HG02884 (cell line): ENCODE results near the gene EIF4H.
"Not testable (repeated sequence)": the region's sequence is repeated elsewhere in the genome, so short reads cannot be mapped to it uniquely, and the experiment has no call there.

Experiments
- ATAC-seq: cut with Tn5 transposase; IDR thresholded peaks from one replicate; pipeline ENCODE4 v1.9.1; 2021; ENCODE audit warnings: mild to moderate bottlenecking, moderate library complexity; ENCODE audit not compliant: unreplicated experiment

EIF4H gene

DNA sequence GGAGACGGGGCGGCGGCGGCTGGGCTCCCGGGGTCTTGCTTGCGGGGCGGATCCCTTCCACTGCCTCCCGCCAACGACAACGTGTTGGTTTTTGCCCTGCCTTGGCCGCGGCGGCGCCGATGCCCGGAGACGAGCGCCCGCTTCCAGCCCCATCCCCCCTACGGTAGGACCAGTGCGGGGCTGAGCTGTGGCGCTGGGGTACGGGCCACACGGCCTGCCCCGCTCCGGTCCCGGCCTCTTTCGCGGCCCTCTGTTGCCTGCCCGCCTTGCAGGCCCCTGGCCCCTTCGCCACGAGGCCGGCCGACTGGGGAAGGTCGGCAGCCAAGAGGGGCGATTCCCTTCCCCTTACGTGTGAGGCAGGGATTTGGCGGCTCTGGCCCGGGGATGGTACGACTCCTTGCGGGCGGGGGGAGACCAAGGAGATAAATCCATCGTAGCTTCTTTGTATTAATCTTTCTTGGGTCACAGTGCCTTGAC is 488 bp downstream of the EIF4H start:
- ATAC-seq = peak; percentile 30

DNA sequence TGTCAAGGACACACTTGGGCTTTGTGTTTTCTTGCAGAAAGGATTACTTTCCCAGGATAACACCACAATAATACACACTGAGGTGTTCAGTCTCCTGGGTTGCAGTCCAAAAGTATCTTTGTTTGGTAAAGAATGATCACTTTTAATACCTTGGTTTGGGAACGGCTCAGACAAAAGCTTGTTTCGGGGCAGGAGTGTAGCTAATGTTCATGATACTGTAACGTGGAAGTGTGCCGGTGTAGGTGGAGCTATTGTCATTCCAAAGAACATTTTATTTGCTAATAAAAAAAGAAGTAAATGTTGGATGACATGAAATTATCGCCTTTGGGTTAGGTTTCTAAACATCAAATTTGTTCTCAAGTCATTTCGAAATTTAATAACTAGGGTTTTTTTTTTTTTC is 1.2 kb downstream of the EIF4H start:
- ATAC-seq = no peak

DNA sequence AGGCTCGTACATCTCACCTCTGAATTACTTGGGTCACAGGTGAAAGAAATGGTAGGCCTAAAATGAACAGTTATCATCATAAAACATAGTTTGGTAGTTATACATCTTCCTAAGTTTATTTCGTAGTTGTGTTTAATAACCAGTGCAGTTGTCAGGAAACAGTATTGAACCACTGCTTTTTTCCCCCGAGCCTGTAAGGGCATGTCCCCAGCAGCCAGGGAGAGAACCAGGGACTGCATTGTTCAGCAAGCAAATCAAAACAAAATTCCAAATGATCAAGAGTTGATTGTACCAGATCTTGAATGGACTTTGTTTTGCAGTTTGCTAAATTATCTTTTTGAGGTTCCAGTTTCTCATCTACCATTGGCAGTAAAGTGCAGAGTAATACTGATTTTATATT is 2.4 kb downstream of the EIF4H start:
- no peak for ATAC-seq

DNA sequence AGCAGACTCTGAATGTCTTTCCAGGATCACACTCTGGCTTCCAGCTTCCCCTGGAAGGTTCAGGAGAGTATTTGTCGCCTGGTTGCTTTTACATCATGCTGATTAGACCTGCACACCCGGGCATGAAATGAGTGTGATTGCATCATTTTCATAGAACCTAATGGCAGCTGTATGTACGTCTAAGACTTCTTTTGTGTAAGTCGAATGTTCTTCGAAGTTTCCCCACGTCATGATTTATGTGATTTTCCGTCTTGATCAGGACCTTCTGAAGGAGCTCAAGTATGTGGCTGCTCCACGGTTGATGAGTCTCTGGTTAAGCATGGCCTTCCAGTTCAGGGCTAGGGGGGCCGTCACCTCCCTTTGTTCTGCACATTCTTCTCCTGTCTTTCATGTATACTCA is 4.5 kb downstream of the EIF4H start:
- ATAC-seq = no peak

DNA sequence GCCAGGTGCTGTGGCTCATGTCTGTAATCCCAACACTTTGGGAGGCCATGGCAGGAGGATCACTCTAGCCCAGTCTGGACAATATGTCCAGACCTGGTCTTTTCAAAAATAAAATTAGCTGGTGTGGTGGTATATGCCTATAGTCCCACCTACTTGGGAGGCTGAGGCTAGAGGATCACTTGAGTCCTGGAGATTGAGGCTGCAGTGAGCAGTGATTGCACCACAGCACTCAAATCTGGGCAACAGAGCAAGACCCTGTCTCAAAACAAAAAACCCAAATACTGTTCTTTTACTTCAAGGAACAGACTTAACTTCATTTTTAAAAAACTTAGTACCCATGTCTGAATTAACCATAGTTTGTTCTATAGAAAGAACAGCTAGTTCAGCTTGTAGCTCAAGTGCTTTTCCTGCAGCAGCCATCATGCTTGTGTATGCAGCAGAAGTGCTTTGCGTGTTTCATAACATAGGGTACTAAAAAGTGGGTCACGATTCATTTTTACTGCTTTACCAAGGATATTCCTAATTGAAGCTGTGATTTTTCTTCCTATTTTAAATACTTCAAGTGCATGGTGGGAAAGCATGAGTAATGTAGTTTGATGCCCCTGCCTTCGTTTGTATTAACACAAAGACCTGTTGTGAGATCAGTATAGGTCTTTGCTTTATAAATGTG is 5.9 kb downstream of the EIF4H start:
- ATAC-seq = no peak

DNA sequence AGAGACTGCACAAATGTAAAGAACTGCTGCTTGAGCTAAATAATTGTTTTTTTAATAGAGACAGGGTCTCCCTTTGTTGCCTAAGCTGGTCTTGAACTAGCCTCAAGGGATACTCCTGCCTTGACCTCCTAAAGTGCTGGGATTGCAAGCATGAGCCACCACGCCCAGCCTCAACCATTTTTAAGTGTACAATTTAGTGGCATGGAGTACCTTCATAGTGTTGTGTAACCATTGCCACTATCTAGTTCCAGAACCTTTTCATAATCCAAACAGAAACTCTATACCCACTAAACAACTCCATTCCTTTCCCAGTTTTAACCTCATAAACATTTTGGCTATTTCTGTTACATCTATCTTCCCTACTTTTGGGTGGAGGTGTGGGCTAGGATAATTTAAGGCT is 6.7 kb downstream of the EIF4H start:
- no peak for ATAC-seq

DNA sequence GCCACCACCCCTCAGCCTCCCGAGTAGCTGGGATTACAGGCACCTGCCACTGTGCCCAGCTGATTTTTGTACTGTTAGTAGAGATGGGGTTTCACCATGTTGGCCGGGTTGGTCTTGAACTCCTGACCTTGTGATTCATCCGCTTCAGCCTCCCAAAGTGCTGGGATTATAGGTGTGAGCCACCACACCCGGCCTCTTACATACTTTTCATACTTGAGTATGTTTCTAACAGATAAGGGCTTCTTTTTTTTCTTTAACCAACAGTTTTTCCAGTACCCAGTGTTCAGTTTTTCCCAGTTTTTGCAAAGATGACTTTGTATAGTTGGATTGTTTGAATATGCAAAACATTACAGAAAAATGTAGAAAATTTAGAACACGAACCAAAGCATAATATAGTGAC is 7.7 kb downstream of the EIF4H start:
- ATAC-seq = no peak

DNA sequence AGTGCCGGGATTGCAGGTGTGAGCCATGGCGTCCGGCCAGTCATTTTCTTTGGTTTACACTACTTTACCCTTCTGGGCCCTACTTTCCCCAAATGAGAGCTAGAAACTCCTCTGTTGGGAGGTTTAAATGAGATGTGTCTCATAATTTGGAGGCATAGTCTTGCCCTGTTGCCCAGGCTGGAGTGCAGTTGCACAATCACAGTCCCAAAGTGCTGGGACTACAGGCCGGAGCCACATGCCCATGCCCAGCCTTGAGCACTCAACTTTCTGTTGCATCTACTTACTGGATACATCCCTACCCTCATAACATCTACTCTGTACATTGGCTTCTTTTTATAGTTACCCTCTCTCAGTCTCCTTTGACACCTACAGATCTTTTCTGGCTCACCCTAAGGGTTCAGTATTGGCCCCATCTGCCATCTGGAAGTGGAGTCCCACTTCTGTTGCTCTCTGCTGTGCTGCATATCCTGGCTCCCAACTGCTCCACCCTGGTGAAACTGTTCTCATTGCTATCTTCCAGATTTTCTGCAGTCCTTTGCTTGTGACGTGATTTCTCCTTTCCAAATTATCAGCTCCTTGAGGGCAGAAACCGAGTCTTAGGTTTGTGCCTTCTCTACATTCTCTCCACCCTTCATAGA is 8.4 kb downstream of the EIF4H start:
- no peak for ATAC-seq

DNA sequence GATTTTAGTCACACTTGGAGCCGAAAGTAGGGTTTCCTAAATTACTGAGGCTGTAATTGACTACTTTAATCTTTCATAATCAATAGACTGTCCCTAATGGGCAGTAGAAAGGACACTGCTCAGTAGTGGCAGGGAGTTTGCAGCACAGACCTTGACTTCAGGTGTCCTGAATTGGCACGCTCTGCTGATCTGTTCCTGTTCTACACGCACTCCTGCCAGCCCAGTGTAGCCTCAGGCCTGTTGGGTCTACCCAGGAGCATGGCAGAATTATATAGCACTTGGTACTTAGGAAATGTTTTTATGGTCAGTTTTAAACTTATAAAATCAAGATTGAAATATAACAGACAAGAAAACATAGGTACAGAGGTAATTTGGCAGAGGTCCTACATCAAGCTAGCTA is 9.0 kb downstream of the EIF4H start:
- ATAC-seq = no peak

DNA sequence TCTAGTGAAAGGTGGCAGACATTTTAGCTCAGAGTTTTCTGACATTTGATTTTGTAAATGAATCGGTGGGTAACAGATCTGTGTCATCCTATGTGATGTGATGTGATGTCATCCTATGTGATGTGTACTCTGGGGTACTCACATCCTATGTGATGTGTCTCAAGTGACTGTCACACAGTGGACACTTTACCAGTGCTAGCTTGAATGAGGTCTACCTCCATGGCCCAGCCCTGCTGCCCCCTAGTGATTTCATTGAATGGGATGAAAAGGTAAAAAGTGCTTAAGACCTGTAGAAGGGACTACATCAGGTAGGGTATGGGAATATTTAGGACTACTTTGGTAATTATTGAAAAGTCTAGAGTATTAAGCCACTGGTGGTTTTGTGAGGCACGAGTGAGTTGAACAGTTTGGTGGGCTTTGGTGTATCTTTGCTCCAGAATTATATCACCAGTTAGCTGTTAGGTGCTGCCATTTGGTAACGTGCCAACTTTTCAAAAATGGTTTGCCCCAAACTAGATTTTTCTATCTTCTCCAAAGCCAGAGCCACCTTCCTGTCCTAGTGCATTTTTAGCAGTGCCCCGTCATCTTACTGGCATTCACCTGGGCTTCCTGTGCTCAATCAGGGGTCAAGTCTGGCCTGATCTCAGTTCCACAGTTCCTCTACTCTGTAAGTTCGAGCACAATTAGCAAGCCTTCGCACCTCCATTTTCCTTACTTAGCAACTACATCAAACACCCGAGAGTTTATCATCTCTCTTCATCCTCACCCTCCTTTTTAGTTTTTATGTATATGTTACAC is 9.7 kb downstream of the EIF4H start:
- ATAC-seq = no peak

DNA sequence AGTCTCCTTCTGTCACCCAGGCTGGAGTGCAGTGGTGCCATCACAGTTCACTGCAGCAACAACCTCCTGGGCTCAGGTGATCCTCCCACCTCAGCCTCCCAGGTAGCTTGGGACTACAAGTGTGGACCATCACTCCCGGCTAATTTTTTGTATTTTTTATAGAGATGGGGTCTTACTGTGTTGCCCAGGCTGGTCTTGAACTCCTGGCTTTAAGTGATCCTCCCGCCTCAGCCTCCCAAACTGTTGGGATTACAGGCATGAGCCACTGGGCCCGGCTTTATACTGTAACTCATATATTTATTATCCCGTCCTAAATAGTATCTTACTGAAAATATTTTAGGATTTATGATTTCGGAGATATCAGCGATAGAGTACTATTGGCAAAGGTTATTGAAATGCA is 10.9 kb downstream of the EIF4H start:
- no peak for ATAC-seq

DNA sequence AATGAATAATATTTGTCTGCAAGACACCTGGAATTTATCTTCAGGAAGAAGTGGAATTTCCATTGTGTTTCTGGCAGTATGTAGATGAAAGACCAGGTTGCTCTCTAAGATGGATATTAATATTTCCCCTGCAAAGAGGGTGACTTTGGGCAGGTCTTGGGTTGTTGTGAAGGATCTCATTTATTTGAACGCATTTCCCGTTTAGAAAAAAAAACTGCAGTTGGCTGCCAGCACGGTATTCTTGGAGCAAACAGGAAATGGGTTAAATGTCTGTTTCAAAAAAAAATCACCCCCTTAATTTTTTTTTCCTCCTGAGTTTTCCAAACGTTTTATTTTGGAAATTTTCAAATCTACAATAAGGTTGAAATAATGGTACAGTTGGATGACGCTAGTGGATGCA is 11.5 kb downstream of the EIF4H start:
- ATAC-seq = no peak

DNA sequence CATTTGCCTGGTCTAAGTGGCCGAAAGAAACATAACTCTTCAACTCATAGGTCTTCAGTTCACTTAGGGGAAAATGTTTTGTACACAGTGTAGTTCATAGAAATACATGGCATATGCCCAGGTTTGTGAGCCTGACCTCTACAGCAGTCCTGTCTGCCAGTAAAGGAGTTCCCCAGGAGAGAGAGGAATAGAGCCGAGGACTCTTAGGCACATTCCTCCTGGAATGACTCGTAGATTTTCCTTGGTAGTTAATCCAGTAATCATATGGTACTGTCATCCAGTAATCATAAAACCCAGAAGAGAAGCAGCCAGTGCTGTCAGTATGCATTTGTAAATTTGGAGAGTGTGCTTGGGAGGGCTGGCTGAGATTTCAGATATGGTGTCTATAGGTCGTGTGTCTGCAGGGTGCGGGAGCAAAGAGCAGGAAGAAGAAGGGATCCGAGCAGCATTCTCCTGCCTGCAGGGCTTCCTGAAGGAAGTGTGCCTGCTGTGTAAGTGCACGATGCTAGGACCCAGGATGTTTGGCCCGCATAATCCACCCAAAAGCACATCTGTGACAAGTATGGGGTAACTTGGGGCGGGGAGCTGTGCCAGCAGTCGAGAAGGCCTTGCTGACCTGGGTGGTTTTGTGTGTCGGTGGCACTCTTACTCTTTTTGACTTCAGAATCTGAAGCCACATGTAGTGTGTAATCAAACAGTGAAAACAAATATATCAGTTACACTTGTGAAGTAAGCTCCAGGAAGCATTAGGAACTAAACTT is 13.9 kb downstream of the EIF4H start:
- no peak for ATAC-seq

DNA sequence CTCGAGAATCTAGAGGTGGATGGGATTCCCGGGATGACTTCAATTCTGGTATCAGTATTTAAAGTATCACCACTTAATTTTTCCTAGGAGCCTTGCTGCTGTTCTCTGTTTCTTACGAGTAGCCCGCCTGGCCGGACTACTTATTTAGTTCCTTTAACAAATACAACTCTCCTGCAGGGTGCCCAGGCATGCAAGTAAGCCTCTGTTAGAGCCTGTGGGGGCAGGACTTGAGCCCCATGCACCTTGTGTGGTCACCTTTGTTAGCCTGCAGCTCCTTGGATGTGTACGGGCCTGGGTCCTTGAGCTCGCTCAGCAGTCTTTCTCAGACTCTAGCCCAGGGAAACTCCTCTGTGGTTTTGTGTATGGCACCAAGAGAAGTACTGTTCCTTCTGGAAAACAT is 16.1 kb downstream of the EIF4H start:
- no peak for ATAC-seq

DNA sequence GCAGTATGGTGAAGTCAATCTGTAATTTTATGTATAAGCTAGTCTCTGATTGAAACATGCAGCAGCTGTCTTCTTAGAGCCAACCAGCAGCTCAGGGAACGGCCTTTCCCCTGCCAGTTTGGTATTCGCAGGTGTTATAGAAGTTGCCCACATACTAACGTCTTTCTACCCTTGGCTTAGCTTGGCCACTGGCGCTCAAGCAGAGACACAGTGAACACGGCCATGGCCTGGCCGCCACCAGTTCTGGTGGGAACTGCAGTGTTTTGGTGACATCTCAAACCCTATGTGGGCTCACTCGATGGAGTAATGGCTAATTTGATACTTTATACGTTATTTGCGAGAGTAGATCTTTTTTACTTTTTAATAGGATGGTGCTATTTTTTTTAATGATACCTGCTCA is 17.1 kb downstream of the EIF4H start:
- ATAC-seq = no peak

DNA sequence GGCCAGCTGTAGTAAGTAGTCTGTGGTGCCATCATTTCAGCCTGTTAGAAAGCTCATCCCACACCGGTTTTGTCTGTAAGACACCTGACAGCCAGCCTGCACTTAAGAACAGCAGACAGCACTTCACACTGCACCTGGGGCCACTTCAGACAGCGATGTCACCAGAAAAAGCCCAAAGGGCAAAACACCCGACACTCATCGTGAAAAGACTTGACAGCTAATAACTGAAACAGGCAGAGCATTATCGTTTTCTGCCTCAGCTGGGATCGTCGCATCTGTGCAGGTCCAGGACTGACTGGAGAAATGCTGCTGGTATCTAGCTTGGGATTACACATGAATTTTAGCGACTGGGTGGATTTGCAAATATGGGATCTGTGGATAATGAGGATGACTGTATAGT is 18.9 kb downstream of the EIF4H start:
- ATAC-seq = no peak

DNA sequence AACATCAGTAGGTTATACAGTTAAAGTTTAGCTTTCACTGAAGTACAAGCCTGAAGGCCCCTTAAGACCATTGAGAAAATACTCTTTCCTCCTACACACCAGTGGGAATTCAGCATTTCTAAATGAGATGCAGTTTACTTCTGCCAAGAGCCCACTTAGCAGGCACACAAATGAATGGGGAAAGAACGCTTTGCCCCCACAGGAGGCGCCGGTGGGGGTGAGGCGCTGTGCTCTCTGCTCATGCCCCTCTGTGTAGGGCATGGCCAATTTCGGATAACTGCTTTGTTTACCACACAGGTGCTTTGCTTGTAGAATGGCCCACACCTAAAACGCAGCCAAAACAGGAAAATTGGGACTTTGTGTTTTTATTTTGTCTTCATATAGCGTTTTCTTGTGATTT is 19.8 kb downstream of the EIF4H start:
- no peak for ATAC-seq

DNA sequence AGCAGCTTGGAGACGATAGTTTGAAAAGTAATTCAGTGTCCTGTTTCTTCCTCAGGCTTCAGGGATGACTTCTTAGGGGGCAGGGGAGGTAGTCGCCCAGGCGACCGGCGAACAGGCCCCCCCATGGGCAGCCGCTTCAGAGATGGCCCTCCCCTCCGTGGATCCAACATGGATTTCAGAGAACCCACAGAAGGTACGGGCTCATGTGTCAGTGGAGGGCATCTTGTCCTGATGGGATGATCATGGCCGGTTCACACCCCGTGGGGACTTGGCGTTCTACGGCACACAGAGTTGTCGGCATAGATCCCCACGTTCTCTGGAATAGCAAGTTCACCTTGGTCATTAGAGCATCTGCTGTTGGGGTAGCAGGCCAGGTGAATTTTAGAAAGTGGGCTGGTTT is 20.5 kb downstream of the EIF4H start:
- ATAC-seq = no peak

DNA sequence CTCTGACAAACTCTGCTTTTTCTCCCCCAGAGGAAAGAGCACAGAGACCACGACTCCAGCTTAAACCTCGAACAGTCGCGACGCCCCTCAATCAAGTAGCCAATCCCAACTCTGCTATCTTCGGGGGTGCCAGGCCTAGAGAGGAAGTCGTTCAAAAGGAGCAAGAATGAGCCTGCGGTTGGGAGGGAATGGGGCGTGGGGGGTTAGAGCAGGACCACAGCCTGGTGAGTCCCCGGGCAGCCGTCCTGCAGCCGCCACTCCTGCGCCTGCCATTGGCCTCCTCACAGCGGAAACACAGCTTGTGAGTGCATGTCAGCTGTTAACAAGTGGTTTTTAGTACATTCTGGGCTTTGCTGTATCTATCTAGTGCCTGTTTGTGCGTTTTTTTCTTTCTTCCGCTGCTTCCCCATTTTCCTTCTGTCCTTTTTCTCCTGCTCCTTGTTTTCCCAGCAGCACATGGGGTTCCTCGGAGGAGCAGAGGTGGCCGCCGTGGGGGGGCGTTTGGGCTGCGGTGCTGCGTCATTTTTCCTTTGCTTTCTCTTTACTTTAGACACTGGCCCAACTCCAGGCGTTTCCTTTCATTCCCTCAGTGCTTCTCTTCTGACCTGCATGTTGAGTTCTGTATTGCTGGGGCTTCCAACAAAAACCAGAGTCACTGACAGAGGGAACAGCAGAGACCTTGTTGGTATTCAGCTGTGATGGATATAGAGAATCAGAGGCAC is 21.1 kb downstream of the EIF4H start:
- ATAC-seq = not testable (repeated sequence)

DNA sequence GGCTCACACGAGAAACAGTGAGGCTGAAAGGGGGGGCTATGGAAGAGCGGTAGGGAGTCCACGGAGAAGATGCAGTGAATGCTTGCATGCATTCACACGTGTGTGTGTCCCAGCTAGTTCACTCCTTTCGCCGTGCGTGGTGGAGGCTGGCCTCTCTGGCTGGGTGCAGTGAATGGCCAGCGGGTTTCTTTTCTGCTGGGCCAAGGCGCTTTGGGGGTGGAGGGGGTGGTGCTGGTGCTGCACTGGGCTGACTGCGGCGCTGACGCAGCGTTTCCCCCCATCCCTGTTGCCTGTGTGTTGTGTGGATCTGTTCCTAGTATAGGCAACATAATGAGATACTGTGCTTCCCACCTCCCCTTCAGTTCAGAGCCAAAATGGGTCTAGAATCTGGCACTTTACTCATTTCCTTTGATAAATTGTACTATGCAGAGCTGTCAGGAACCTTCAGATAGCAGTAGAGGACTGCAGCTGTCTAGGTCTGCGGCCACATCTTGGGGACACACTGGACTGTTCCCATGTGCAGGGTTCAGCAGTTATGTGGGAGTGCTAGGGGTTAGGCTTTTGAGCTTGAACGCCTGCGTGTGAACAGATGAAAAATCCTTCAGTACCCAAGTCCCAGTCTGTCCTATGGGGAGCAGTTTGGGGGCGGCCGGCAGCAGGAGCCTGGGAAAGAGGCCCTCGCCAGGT is 22.0 kb downstream of the EIF4H start:
- ATAC-seq = not testable (repeated sequence)
